Activated B cell treated with CpG ODN at 0.5 μM for 24 hours (primary cell): ENCODE results near the gene MOCS3. TPM values are rescaled to one million over a fixed set of nuclear protein-coding genes. Genes with fewer than 3 reads are reported as not detected.

Experiments
- ATAC-seq: fragments of 200-7000 bp; cut with Tn5 transposase; one replicate; pipeline ENCODE4 v1.10.0; 2021; ENCODE audit warnings: low read depth, mild to moderate bottlenecking, moderate library complexity
- CTCF ChIA-PET: fragments of 350-600 bp; sonication (Branson Sonifier 250); formaldehyde crosslinking; loops from one replicate; lab custom pipeline; 2021; ENCODE audit warnings: antibody characterized with exemption; lab: Charles Lee
- POLR2A ChIA-PET: fragments of 350-600 bp; sonication (Branson Sonifier 250); formaldehyde crosslinking; loops from one replicate; lab custom pipeline; 2021; ENCODE audit warnings: antibody characterized with exemption; lab: Charles Lee
- DNase-seq: peaks from one replicate; pipeline ENCODE4 v3.0.0; 2022
- H3K27ac Mint-ChIP-seq: one replicate; pipeline ENCODE4 v1.8.0; 2020; ENCODE audit warnings: mixed read lengths
- H3K27me3 Mint-ChIP-seq: one replicate; pipeline ENCODE4 v1.8.0; 2021; ENCODE audit warnings: mixed read lengths
- H3K36me3 Mint-ChIP-seq: one replicate; pipeline ENCODE4 v1.8.0; 2021; ENCODE audit warnings: low read depth, mixed read lengths
- H3K4me1 Mint-ChIP-seq: one replicate; pipeline ENCODE4 v1.8.0; 2021; ENCODE audit warnings: mixed read lengths
- H3K4me3 Mint-ChIP-seq: one replicate; pipeline ENCODE4 v1.8.0; 2020; ENCODE audit warnings: mild to moderate bottlenecking, mixed read lengths
- H3K9me3 Mint-ChIP-seq: one replicate; pipeline ENCODE4 v1.8.0; 2020; ENCODE audit warnings: mixed read lengths
- CTCF ChIP-seq: fragments of 200-600 bp; IDR thresholded peaks from one replicate; pipeline ENCODE4 v1.8.0; 2022; ENCODE audit warnings: antibody characterized with exemption, mild to moderate bottlenecking
- intact Hi-C: fragments of 100-400 bp; cut with micrococcal nuclease; formaldehyde crosslinking; loops from one replicate; pipeline ENCODE4 v1.15.1; 2024
- total RNA-seq: library from RNA; stranded (reverse); gene quantifications from 2 replicates; pipeline ENCODE4 v1.2.3, GENCODE V29; 2022

The MOCS3 gene
- total RNA-seq, 1 donor from 2014 or later, result 8.1 TPM

- no peaks in the 10 kb centered on the region for H3K27me3 Mint-ChIP-seq
- ATAC-seq (no peak), DNase-seq (no peak)
- H3K4me1 Mint-ChIP-seq, result peaks cover 82% of the 10 kb centered on the region
- ChIA-PET CTCF (interaction anchor here (1.0 to 1.8 kb wide), 3 partner anchors 10 to 15 kb away, joined by 6 to 15 read pairs (median 6); no protein-coding TSS in a partner anchor), POLR2A (interaction anchor here (1.5 to 3.2 kb wide), 2 partner anchors 18 to 95 kb away, joined by 6 to 16 read pairs; partner anchors contain the start of gene ADNP)
- peak overlapping the region; percentile 30 for H3K27ac Mint-ChIP-seq
- H3K4me3 Mint-ChIP-seq, result no peak overlapping the region
- intact Hi-C loops, result loop anchor here (1.0 kb wide), 1 partner anchor 8 kb away; no protein-coding TSS in a partner anchor
- TF ChIP-seq CTCF, result no peak
- H3K9me3 Mint-ChIP-seq, result no peaks in the 10 kb centered on the region
- H3K36me3 Mint-ChIP-seq, result peaks cover 46% of the 10 kb centered on the region
Observed at GRCh38 chr20:50913690-50914375, 44.8 kb upstream of the MOCS3 start.

GRCh38 chr20:50915424-50915823 is 43.2 kb upstream of the MOCS3 start:
- POLR2A ChIA-PET, result interaction anchor here (0.7 to 3.2 kb wide), 7 partner anchors 10 to 125 kb away, joined by 3 to 16 read pairs (median 4); partner anchors contain the start of genes ADNP, DPM1 and MOCS3
- H3K9me3 Mint-ChIP-seq, result no peaks in the 10 kb centered on the region

GRCh38 chr20:50916257-50916656 is 42.4 kb upstream of the MOCS3 start:
- CTCF ChIA-PET, result interaction anchor here (1.4 to 1.8 kb wide), 3 partner anchors 13 to 122 kb away, joined by 5 read pairs; partner anchors contain the start of gene BCAS4
- POLR2A ChIA-PET, result interaction anchor here (0.9 to 3.2 kb wide), 4 partner anchors 15 to 98 kb away, joined by 3 to 16 read pairs (median 5); partner anchors contain the start of genes ADNP, DPM1 and MOCS3
- DNase-seq (no peak), ATAC-seq (no peak)
- Mint-ChIP-seq H3K36me3 (peaks cover 42% of the 10 kb centered on the region), H3K27ac (no peak overlapping the region), H3K27me3 (no peaks in the 10 kb centered on the region), H3K4me3 (peak overlapping the region; percentile 25), H3K4me1 (peaks cover 85% of the 10 kb centered on the region), H3K9me3 (no peaks in the 10 kb centered on the region)
- intact Hi-C loops, result no loop called here
- TF ChIP-seq CTCF, result no peak

More at GRCh38 chr20:50915424-50915823, 43.2 kb upstream of the MOCS3 start:
- Mint-ChIP-seq H3K4me3 (no peak overlapping the region), H3K27me3 (no peaks in the 10 kb centered on the region), H3K27ac (peak overlapping the region; percentile 46), H3K36me3 (peaks cover 45% of the 10 kb centered on the region), H3K4me1 (peaks cover 83% of the 10 kb centered on the region)
- CTCF ChIA-PET, result interaction anchor here (0.6 to 1.8 kb wide), 4 partner anchors 9 to 127 kb away, joined by 3 to 15 read pairs (median 6); no protein-coding TSS in a partner anchor
- no peak for TF ChIP-seq CTCF
- DNase-seq (no peak), ATAC-seq (no peak)
- intact Hi-C loops, result no loop called here

GRCh38 chr20:50916934-50917333 is 41.7 kb upstream of the MOCS3 start:
- TF ChIP-seq CTCF, result no peak
- Mint-ChIP-seq H3K4me3 (peak overlapping the region; percentile 25), H3K27me3 (no peaks in the 10 kb centered on the region), H3K9me3 (no peaks in the 10 kb centered on the region), H3K27ac (peak overlapping the region; percentile 79), H3K36me3 (peaks cover 44% of the 10 kb centered on the region), H3K4me1 (peaks cover 85% of the 10 kb centered on the region)
- ChIA-PET CTCF (interaction anchor here (1.4 to 1.5 kb wide), 2 partner anchors 13 to 122 kb away, joined by 5 read pairs; partner anchors contain the start of gene BCAS4), POLR2A (interaction anchor here (0.5 to 3.2 kb wide), 5 partner anchors 14 to 982 kb away, joined by 3 to 16 read pairs (median 5); partner anchors contain the start of genes ADNP, BCAS4, DPM1 and MOCS3)
- no peak for ATAC-seq
- intact Hi-C loops, result loop anchor here (1.0 kb wide), 1 partner anchor 12 kb away; no protein-coding TSS in a partner anchor
- no peak for DNase-seq

GRCh38 chr20:50918403-50918802 is 40.2 kb upstream of the MOCS3 start:
- DNase-seq, result no peak
- Mint-ChIP-seq H3K9me3 (no peaks in the 10 kb centered on the region), H3K27me3 (no peaks in the 10 kb centered on the region), H3K36me3 (peaks cover 48% of the 10 kb centered on the region), H3K4me1 (peaks cover 91% of the 10 kb centered on the region), H3K27ac (peak overlapping the region; percentile 79), H3K4me3 (peak overlapping the region; percentile 15)
- ChIA-PET POLR2A (no interaction called here), CTCF (interaction anchor here (2.4 kb wide), 1 partner anchor 124 kb away, joined by 7 read pairs; the partner anchor contains the start of gene BCAS4)
- no peak for TF ChIP-seq CTCF
- intact Hi-C loops, result no loop called here
- no peak for ATAC-seq
